HG03439 (cell line): ENCODE measurements around the gene ALKAL2.
"Not testable (repeated sequence)": the region's sequence is repeated elsewhere in the genome, so short reads cannot be mapped to it uniquely, and the experiment has no call there.

Experiments used
- ATAC-seq: cut with Tn5 transposase; IDR thresholded peaks from one replicate; pipeline ENCODE4 v1.9.1; 2021; ENCODE audit warnings: mild to moderate bottlenecking, moderate library complexity; ENCODE audit not compliant: unreplicated experiment

The ALKAL2 gene

GRCh38 chr2:287911-288757, at the start of gene ALKAL2:
Gene ALKAL2 (minus strand): TSS chr2:288091. CDS start chr2:287835, 256 bp downstream.
- ATAC-seq = no peak

- ATAC-seq = not testable (repeated sequence)
Measured at GRCh38 chr2:336949-337348, 49.1 kb upstream of the ALKAL2 start.

GRCh38 chr2:336360-336759, 48.5 kb upstream of the ALKAL2 start:
- no peak for ATAC-seq

- no peak for ATAC-seq
Measured at GRCh38 chr2:332592-332991, 44.7 kb upstream of the ALKAL2 start.

- no peak for ATAC-seq
Measured at GRCh38 chr2:328761-329160, 40.9 kb upstream of the ALKAL2 start.

GRCh38 chr2:323035-323434, 35.1 kb upstream of the ALKAL2 start:
- ATAC-seq = no peak

GRCh38 chr2:322326-322725, 34.4 kb upstream of the ALKAL2 start:
- ATAC-seq = no peak

- no peak for ATAC-seq
Measured at GRCh38 chr2:320561-320960, 32.7 kb upstream of the ALKAL2 start.

- ATAC-seq = no peak
Measured at GRCh38 chr2:319059-319600, 31.2 kb upstream of the ALKAL2 start.

GRCh38 chr2:317501-318424, 29.9 kb upstream of the ALKAL2 start:
- no peak for ATAC-seq

- ATAC-seq = no peak
Measured at GRCh38 chr2:316381-316780, 28.5 kb upstream of the ALKAL2 start.

- ATAC-seq = not testable (repeated sequence)
Measured at GRCh38 chr2:315925-316324, 28.0 kb upstream of the ALKAL2 start.

GRCh38 chr2:314561-315336, 26.9 kb upstream of the ALKAL2 start:
- no peak for ATAC-seq

- no peak for ATAC-seq
Measured at GRCh38 chr2:313991-314390, 26.1 kb upstream of the ALKAL2 start.

- no peak for ATAC-seq
Measured at GRCh38 chr2:310994-311393, 23.1 kb upstream of the ALKAL2 start.

GRCh38 chr2:309954-310510, 22.1 kb upstream of the ALKAL2 start:
- ATAC-seq = no peak

- no peak for ATAC-seq
Measured at GRCh38 chr2:309148-309953, 21.5 kb upstream of the ALKAL2 start.

GRCh38 chr2:305366-305765, 17.5 kb upstream of the ALKAL2 start:
- ATAC-seq = no peak

GRCh38 chr2:296354-296753, 8.5 kb upstream of the ALKAL2 start:
- no peak for ATAC-seq

GRCh38 chr2:295090-295489, 7.2 kb upstream of the ALKAL2 start:
- no peak for ATAC-seq
